HL-60 (cell line): Measurements from ENCODE around the gene PPL.

Experiments used
- DNase-seq, 2 experiments: peaks; one replicate each; pipeline ENCODE4 v3.0.0-alpha.2; 2010 to 2020; ENCODE audit warnings: low read depth in 1 of 2, low spot score in 1 of 2
- H3K27ac ChIP-seq: fragments of 250-450 bp; sonication (Bioruptor Pico); replicated peaks from 2 replicates; pipeline ENCODE4 v1.5.1; 2020; ENCODE audit warnings: mild to moderate bottlenecking, moderate library complexity
- H3K27me3 ChIP-seq: fragments of 250-450 bp; sonication (Bioruptor Pico); 2 replicates; pipeline ENCODE4 v1.5.1; 2021; ENCODE audit warnings: mild to moderate bottlenecking, moderate library complexity; ENCODE audit not compliant: insufficient read depth, poor library complexity, severe bottlenecking
- H3K4me3 ChIP-seq: replicated peaks from 2 replicates; pipeline ENCODE4 v1.5.1; 2011; ENCODE audit warnings: mild to moderate bottlenecking, control low read depth, low read length; ENCODE audit not compliant: insufficient read depth
- CTCF ChIP-seq: IDR thresholded peaks from one replicate; pipeline ENCODE4 v1.5.1; 2011; ENCODE audit warnings: low read length, control low read depth, inconsistent platforms; ENCODE audit not compliant: insufficient read depth
- GABPA ChIP-seq: IDR thresholded peaks from 2 replicates; pipeline ENCODE4 v1.6.1; 2012; ENCODE audit warnings: low read depth
- POLR2AphosphoS5 ChIP-seq: IDR thresholded peaks from 2 replicates; pipeline ENCODE4 v1.6.1; 2012; ENCODE audit warnings: low read depth
- REST ChIP-seq: IDR thresholded peaks from 2 replicates; pipeline ENCODE4 v1.6.1; 2012; ENCODE audit warnings: low read depth; ENCODE audit not compliant: insufficient replicate concordance
- SPI1 ChIP-seq: IDR thresholded peaks from 2 replicates; pipeline ENCODE4 v1.6.1; 2012; ENCODE audit warnings: low read depth, mild to moderate bottlenecking, borderline replicate concordance

Gene PPL

GRCh38 chr16:4927661-4928060 is 9.3 kb downstream of the PPL start:
- Histone ChIP-seq H3K27me3 (no peaks in the 10 kb centered on the region), H3K4me3 (no peak overlapping the region), H3K27ac (no peak overlapping the region)
- DNase-seq: no peak
- TF ChIP-seq POLR2AphosphoS5: no peak
- TF ChIP-seq REST: no peak
- no peak for TF ChIP-seq CTCF
- no peak for TF ChIP-seq SPI1
- no peak for TF ChIP-seq GABPA

GRCh38 chr16:4926928-4927327 is 10.0 kb downstream of the PPL start:
- H3K27ac ChIP-seq: no peak overlapping the region
- H3K27me3 ChIP-seq: no peaks in the 10 kb centered on the region
- no peak overlapping the region for H3K4me3 ChIP-seq
- no peak for DNase-seq
- no peak for TF ChIP-seq SPI1
- TF ChIP-seq CTCF: no peak
- TF ChIP-seq REST: no peak
- no peak for TF ChIP-seq GABPA
- no peak for TF ChIP-seq POLR2AphosphoS5

- Histone ChIP-seq H3K27ac (no peak overlapping the region), H3K4me3 (no peak overlapping the region), H3K27me3 (no peaks in the 10 kb centered on the region)
- DNase-seq: no peak
- TF ChIP-seq SPI1: no peak
Observed at GRCh38 chr16:4925791-4926190, 11.2 kb downstream of the PPL start.

- DNase-seq: no peak
- TF ChIP-seq CTCF (no peak), REST (no peak), GABPA (no peak), SPI1 (no peak), POLR2AphosphoS5 (no peak)
- no peak overlapping the region for H3K4me3 ChIP-seq
- no peaks in the 10 kb centered on the region for H3K27me3 ChIP-seq
- H3K27ac ChIP-seq: no peak overlapping the region
Observed at GRCh38 chr16:4925293-4925607, 11.7 kb downstream of the PPL start.
